ENCODE data around the gene PTPRE.

The PTPRE gene

DNA sequence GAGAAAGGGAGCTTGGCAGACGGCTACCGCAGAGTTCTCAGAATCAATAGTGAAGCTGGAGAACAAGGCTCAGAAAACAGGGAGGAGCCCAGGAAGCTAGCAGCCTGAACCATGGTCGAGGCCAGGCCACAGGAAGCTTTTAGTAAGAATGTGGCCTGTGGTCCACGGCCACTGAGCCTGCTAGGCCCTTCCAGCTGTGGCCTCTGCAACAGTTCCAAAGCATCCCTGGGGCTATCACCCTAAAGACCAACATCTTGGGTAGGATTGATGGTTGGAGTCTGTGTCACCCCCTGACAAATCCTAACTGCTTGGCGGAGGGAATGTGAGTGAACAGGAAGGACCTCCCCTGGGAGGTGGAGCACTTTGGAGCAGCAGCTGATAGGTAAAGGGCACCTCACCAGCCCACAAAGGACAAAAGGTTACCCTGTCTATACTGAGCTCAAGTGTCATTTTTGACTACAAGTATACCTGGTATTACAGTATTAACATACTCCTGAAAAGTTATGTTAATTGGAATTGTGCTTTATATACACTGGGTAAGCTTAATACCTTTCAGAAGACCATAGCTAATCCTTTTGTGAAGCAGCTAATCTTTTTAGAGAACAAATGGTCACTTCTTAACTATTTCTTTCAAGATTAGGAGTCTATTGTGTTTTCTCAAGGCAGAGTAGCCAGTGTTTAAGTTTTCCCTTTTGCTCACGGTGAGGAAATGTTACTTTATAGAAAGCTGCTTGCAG lies 18.7 kb downstream of the PTPRE start:
- DNase-seq (ENCODE audit: low read depth in 3 of 3): no peak

DNA sequence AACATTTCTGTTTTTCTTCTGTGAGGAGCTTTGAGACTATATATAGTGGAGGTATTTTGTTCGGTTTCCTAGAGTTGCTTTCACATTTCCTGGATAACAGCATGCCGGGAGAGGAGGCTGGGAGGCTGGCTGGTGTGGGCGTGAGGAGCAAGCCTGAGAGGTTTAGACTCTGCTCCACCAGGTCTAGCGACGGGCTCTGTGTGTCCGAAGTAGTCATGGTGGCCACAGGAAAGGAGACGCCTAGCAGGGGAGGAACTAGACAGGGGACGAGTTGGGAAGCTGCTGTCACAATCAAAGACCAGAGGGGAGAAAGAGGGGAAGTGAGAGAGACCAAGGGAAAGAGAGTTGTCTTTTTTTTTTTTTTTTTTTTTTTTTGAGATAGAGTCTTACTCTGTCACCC lies 19.6 kb downstream of the PTPRE start:
- no peak for DNase-seq (ENCODE audit: low read depth in 3 of 3)

DNA sequence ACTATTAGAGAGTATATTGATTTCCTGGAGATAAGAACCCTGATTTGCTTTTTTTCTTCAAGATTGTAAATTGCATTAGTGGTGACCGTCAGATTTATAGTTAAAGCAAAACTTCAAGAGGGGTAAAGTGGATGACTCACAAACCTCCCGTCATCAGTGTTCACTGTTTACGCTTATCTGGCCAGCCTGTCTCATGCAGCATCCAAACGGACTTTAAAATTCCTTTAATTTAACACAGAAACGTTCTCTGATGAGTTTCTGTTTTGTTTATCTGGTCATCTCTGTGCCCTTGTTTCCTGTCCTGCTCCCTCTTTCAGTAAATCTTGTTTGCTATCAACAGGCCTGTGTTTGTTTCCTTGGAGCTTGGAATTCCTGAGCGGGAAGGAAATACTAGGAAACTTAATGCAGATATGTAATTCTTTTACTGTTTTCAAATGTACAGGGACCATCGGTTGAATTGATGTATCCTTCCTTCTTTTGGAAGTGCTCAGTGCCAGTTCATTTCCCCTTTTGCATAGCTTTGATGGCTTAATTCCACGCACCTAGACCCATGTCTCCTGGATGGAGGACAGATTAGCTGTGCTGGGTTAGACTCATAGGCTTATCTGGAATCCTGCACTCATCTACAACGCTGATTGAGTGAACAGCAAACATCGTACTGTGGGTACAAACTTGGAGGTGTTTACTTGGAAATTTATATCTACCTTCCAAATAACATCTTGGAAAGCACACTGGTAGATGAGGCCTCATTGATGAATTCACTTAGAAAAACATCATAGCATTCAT lies 21.3 kb downstream of the PTPRE start:
- no peak for DNase-seq (ENCODE audit: low read depth in 3 of 3)

DNA sequence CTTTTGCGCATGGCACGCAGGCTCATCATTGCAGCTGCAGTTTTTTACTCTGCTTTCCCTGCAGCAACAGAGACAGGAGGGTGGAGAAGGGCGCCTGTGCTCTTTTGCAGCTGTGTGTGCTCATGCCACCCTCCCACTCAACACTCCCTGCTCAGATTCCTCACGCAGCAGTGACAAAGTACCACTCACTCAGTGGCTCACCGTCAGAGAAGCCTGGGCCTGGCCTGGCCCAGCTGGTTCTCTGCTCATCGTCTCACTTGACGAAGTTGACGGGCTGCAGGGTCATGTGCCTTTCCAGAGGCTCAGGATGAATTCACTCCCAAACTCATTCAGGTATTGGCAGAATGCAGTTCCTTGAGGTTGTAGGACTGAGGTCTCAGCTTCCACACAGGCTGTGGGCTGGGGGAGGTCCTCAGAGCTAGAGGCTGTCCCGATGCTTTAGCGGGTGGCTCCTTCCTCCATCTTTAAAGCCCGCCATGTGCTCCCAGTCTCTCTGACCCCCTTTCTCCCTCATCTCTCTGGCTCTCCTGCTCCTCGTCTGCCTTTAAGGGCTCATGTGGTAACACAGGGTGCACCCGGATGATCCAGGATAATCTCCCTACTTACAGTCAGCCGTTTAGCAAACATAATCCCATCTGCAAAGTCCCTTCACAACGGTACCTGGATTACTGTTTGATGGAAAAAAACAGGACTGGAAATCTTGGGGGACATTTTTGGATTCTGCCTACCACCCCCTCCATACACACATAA lies 25.8 kb downstream of the PTPRE start:
- no peak for DNase-seq (ENCODE audit: low read depth in 3 of 3)

DNA sequence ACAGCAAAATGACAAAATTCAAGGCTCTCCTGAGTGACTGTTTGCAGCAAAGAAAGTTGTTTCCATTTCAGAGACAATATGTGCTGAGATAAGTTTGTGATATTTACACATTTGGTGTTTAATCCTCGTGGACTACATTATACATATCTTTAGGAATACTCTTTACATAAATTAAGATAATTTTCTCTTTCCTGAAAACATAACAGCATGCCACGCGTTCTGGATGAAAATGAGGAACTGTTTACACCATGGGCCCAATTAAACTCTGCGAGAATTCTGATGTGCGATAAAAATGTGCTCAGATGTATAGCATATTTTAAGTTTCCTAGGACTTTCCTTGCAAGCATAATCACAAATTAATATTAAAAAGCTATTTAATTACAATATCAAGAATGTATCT lies 26.4 kb downstream of the PTPRE start:
- no peak for DNase-seq (ENCODE audit: low read depth in 3 of 3)

DNA sequence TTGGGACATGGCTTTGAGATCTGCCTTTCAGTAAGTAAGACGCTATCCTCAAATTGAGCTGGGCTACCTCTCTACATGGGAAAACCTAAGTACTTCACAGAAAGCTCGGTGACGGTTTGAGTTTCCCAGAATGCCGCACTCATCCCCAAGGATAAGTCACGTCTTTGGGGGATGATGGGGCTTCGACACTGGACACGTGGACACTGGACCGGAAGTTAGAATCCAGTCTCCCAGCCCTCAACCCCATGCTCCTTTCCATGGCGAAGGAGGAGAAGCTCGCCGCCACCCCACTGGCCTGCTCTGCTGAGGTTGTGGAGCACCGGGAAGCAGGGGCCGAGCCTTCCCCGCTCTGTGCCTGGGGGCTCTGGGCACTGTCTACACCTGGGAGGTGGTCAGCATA lies 27.5 kb downstream of the PTPRE start:
- DNase-seq (ENCODE audit: low read depth in 3 of 3): no peak

DNA sequence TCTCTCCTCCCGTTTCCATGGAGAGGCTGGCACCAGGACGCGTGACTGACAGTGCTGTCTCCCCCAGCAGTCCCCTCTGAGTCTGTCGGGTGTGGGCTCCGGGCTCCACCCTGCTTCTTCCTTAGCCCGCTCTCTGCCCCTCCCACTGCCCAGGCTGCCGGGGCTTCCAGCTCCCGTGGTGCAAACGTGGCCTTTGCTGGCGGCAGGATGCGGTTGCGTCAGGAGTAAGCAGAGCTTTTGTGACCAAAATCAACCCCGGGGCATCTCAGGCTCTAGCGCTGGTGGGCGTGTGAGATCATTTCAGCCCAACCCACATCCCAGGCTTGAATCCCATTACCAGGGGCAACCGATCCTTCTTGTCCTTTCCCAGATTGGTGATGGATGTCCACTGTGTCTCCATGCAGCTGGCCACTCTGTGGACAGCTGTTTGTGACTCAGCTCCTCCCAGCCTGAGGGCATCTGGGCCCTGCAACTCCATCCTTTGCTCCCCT lies 28.2 kb downstream of the PTPRE start:
- DNase-seq (ENCODE audit: low read depth in 3 of 3): no peak

DNA sequence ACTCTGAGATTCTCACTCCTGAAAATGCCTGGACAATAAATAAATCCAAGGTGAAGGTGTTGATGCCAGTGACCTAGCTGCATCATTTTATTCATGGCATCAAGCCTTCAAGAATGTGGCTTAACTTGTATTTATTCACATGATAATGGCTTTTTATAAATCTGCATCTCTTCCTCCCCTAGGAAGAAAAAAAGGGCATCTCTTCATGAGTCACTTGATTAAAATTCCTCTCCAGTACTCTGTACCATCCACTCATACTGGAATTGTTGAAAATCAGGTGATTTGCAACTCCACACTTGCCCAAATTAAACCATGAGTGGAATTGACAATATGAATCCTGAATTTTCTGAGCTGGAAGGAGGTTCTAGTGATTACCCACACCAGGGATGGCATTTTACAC lies 30.2 kb downstream of the PTPRE start:
- DNase-seq (ENCODE audit: low read depth in 3 of 3): no peak

DNA sequence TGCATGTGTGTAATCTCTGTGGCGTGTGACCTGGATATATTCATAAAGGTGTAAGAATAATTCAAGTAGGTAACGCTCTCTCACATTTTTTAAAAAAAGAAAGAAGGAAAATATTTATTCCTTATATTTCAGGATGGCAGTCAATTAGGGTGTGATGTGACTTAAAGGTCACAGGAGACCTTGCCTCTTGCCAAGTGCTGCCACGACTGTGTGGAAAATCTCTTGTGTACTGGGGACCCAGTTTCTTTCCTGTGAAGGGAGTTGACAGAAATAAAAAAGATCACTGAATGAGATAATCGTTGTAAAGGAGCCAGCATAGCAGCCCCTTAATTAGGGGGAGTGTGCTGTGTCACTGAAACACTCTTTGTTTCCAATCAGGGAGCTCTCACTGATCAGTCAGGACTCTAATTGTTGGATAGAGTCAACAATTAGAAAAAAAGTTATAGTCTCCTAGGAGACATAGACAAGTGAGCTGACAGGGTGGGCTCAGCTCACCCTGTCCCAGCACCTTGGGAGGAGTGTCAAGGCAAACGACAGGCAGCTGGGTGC lies 31.1 kb downstream of the PTPRE start:
- DNase-seq (ENCODE audit: low read depth in 3 of 3): no peak

DNA sequence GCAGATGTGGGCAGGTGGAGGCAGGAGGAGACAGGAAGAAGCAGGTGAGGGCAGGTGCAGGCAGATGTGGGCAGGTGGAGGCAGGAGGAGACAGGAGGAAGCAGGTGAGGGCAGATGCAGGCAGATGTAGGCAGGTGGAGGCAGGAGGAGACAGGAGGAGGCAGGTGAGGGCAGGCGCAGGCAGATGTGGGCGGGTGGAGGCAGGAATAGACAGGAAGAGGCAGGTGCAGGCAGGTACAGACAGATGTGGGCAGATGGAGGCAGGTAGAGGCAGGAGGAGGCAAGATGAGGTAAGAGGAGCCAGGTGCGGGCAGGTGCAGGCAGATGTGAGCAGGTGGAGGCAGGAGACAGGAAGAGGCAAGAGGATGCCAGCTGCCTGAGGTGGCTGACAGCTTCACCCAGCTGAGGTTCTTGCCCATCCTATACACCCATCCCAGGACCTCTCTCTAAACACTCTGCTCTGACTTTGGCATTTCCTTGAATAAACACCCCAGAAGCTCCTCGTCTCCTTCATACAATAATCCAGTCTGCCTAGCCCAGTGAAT lies 33.0 kb downstream of the PTPRE start:
- DNase-seq (ENCODE audit: low read depth in 3 of 3): no peak

DNA sequence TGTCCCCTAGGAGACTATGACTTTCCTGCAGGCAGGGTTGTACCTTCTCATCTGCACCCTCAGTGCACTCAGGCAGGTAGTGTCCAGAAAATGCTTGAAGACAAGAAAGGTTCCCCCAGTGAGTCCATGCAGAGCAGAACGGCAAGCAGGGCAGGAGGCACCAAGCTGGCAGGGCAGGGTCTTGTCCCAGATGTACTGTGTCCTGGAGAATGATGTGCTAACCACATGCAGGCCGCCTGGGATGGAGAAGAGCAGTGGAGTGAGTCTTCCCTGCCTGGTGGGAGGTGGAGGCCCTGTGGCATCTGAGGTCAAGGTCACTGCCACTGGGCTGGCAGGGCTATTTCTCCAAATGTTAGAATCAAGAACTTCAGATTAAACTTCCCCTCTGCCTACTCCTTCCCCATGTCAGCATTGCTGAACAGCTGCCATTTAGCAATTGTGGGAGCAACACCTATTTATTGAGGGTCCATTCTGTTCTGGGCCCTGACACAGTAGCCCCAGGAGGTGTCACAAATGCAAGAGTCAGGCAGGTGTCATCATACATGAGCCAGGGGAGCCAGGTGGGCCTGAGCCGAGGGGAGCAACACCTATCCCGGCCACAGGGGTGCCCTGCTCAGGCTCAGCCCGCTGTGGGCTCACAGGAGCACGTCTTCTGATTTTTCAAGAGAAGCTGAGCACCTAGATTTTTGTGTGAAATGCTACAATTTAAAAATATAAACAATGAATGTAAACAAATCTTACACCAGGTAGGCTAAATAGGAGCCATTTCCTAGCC lies 34.1 kb downstream of the PTPRE start:
- no peak for DNase-seq (ENCODE audit: low read depth in 3 of 3)

DNA sequence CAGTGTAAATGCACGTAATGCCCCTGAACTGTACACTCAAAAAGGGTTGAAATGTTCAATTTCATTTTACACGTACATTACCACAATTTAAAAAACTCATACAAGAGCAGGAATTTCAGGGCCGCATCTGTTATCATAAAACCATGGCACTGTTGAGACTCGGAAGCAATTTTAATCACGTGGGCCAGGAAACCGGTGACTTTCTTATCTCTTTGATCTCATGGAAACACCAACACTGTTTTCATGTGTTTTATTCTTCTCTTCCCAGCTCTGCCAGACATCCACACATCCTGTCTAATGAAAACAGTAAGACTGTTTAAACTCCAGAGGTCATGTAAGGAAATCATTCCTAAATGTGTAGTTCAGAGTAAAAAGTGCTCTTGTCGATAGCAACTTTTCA lies 35.9 kb downstream of the PTPRE start:
- no peak for DNase-seq (ENCODE audit: low read depth in 3 of 3)

DNA sequence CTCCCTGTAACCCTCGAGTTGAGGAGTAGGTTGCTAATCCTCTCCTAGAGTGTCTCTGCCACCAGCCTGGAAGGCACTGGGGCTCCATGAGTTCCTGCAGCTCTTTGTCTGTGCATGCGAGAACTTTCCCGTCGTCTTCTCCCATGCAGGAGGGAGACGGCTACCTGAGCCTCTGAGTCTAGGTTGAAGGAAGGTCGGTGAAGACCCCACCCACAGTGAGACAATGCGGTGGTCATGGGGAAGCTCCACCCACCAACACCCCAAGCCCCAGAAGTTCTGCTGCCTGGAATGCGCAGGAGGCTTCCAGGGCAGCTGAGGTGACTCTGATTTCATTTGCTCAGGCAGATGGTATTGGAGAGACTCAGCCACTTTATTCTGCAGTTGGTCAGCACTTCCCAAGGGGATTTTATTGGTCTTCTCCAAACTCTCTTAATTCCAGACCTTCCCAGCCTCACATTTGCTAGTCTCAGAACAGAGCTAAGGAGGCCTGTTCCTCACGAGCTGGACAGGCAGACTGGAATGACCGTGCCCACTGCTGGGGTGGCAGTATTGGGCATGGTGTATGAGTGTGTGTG lies 36.5 kb downstream of the PTPRE start:
- DNase-seq (ENCODE audit: low read depth in 3 of 3): no peak

DNA sequence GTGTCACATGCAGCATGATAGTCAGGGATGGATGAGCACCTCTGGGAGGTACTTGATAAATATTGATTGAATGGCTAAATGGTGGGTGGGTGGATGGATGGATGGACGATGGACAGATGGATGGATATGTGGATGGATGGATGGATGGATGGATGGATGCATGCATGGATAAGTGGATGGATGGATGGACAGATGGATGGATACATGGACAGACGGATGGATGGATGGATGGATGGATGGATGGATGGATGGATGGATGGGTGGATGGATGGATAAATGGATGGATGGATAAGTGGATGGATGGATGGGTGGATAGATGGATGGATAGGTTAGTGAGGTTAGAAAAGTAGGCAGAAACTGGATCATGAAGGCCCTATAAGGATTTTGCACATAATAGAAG lies 37.4 kb downstream of the PTPRE start:
- no peak for DNase-seq (ENCODE audit: low read depth in 3 of 3)

DNA sequence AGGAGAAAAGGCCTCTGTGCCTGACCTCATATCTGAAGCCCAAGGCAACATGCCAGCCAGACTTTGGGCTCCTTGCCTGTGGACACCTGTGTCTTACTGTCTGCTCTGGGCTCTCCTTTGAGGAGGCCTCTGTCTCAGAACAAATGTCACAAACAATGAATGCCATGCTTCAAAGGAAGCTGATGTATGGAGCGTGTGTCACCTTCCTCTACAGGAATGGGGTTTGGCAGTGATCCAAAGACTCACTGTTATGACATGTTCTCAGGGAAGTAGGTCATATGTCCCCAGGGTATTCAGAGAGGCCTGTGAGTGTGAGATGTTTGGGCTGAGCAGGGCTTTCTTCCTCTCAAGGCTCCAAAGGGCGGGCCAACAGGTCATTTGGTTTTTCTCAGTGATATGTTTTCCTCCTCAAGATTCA lies 38.4 kb downstream of the PTPRE start:
- peak in 1 of 3 donors; percentile 4 for DNase-seq (ENCODE audit: low read depth in 3 of 3)

DNA sequence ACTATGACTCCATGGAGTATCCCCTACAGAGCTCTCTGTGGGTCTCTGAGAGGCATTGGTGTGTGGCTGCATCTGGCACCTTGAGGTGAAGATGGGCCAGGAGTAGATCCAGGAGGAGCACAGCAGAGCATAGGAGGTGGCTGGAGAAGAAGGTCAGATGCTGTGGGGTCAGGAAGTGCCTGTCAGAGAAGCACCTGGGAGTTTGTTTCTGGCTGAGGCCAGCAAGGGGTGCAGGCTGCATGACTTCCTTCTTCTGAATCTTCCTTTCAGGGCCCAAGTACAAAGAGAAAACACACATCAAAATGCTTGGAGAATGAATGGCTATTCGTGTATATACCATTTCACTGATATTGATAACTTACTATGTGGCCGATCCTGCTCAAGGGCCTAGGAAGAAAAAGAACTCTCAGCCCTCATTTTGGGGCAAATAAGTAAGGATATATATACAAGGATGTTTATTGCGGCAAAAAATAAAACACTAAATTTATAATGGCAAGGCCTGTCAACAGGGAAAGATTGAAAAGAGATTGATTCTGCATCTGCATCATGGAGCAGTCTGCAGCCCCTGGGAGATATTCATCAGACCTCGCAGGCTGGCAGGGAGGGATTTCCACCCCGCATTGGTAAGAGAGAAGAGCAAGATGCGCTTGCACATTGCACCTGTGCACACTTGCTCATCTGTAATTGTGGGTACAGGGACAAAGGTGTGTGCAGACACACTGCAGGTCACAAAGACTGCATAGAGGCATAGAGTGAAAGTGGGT lies 39.2 kb downstream of the PTPRE start:
- peak in 1 of 3 donors; percentile 2 for DNase-seq (ENCODE audit: low read depth in 3 of 3)

DNA sequence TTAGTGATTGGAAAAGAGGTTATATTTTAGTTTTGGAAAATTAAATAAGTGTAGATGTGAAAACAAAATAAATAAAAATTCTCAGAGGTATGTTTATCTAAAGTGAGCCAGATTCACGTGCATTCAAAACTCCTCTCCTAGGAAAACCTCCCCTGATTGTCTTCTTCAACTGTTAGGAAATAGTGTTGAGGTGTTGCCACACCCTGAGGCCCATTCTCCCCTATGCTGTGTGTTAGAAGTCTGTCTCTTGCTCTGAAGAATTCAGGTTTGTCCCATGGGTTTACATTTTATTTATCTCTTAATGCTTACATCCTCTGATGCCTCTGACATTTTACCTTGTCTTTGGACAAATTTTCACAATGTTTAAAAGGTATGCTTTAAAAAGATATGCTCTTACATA lies 40.3 kb downstream of the PTPRE start:
- DNase-seq (ENCODE audit: low read depth in 3 of 3): no peak

DNA sequence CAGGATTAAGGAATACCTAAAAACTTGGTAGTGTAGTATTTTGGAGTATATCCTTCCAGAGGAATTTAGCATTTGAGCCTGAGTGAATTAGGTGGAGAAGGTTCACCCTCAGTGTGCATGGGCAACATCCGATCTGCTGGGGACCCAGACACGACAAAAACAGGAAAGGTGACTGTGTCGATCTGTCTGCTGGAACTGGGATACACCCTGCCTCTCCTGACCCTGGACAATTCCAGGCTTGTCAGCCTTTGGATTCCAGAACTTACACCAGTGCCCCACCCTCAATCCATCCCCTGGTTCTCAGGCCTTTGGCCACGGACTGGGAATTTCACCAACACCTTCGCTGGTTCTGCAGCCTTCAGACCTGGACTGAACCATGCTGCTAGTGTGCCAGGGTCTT lies 41.9 kb downstream of the PTPRE start:
- DNase-seq (ENCODE audit: low read depth in 3 of 3): no peak

DNA sequence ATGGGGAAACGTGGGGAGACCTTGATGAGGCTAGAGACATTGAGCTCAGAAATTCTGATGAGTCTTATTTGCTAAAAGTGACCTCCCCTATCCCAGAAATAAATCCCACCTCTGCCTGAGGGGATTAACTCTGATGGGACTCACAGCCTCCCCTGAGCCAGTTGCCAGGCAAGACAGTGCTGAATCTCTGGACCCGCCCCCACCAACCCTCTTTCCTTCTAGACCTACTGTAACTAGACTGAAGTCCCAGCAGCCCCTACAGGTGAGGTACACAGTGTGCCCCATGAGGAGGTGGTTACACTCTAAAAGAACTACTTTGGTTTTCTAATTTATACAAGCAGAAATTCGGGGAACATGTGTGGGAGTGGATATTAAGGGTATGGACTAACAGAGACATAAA lies 42.9 kb downstream of the PTPRE start:
- no peak for DNase-seq (ENCODE audit: low read depth in 3 of 3)
